Adrenal gland (tissue), 5 donors: ENCODE data around the gene JUND.
A peak's percentile ranks its signal among the peaks of the same experiment; 100 is the strongest.

Source experiments
- CTCF ChIP-seq, 6 experiments: fragments of 450-650 bp in 4 of 6; fragments of 200-600 bp in 2 of 6; sonication (generic) in 1 of 6; IDR thresholded peaks; 1 replicate in 5 of 6; 2 replicates in 1 of 6; pipeline versions ENCODE4 v1.5.1 to v1.8.0; 2016 to 2021; ENCODE audit warnings: antibody characterized with exemption in 6 of 6, mild to moderate bottlenecking in 2 of 6, moderate library complexity in 1 of 6
- POLR2A ChIP-seq, 2 donors: fragments of 450-650 bp; IDR thresholded peaks; one replicate each; pipeline ENCODE4 v1.6.1; 2017; ENCODE audit warnings: antibody characterized with exemption in 2 of 2, mild to moderate bottlenecking in 2 of 2, moderate library complexity in 1 of 2
- donor health status: DM: no; HTN: no; CAD: no.

- TF ChIP-seq CTCF (IDR thresholded peaks at IDR 0.05): peak in 3 of 6 experiments; percentile 3 to 13 (median 13)
- peak in 1 of 2 donors; percentile 19 for TF ChIP-seq POLR2A (IDR thresholded peaks at IDR 0.05)
Observed at GRCh38 chr19:18278521-18279265, 2.7 kb downstream of the JUND start.
